PC-3 (cell line): ENCODE results near the gene SLIT1.

Experiments
- CTCF ChIP-seq: fragments of 300-600 bp; sonication (generic); conservative IDR thresholded peaks from 2 replicates; pipeline ENCODE4 v1.5.1; 2017; ENCODE audit warnings: antibody characterized with exemption, low read depth, mild to moderate bottlenecking, low read length
- EZH2 ChIP-seq: fragments of 300-600 bp; sonication (generic); IDR thresholded peaks from one replicate; pipeline ENCODE4 v1.6.1; 2017; ENCODE audit warnings: antibody characterized with exemption, mild to moderate bottlenecking, low read length; ENCODE audit not compliant: unreplicated experiment

GRCh38 chr10:97006364-97006763, 179.4 kb downstream of the SLIT1 start:
- TF ChIP-seq CTCF (no peak), EZH2 (no peak)
